Thymus (tissue), 11 donors: ENCODE results near the gene MFF. TPM values are rescaled to one million over a fixed set of nuclear protein-coding genes. Genes with fewer than 3 reads are reported as not detected.

Experiments
- DNase-seq, 9 donors: peaks; one replicate each; pipeline ENCODE4 v3.0.0-alpha.2; 2013; ENCODE audit warnings: low spot score in 9 of 9, low read depth in 6 of 9, missing footprints in 1 of 9
- H3K27ac ChIP-seq, 2 donors: one replicate each; pipeline ENCODE4 v1.5.1; 2013; ENCODE audit warnings: control low read depth in 1 of 2, low read depth in 1 of 2, low read length in 1 of 2, mild to moderate bottlenecking in 1 of 2, moderate library complexity in 1 of 2
- H3K27me3 ChIP-seq, 2 donors: one replicate each; pipeline ENCODE4 v1.5.1; 2013; ENCODE audit warnings: low read length in 1 of 2; ENCODE audit not compliant: control insufficient read depth in 2 of 2, insufficient read depth in 1 of 2
- H3K36me3 ChIP-seq, 2 donors: one replicate each; pipeline ENCODE4 v1.5.1; 2013; ENCODE audit warnings: low read length in 1 of 2, mild to moderate bottlenecking in 1 of 2, moderate library complexity in 1 of 2; ENCODE audit not compliant: control insufficient read depth in 2 of 2, insufficient read depth in 2 of 2
- H3K4me1 ChIP-seq, 2 donors: one replicate each; pipeline ENCODE4 v1.5.1; 2013; ENCODE audit warnings: low read length in 2 of 2; ENCODE audit not compliant: control insufficient read depth in 2 of 2, insufficient read depth in 2 of 2
- H3K4me3 ChIP-seq, 2 donors: one replicate each; pipeline ENCODE4 v1.5.1; 2013; ENCODE audit warnings: low read length in 2 of 2, control low read depth in 1 of 2, mild to moderate bottlenecking in 1 of 2
- H3K9me3 ChIP-seq, 2 donors: one replicate each; pipeline ENCODE4 v1.5.1; 2013; ENCODE audit warnings: low read length in 1 of 2, mild to moderate bottlenecking in 1 of 2; ENCODE audit not compliant: control insufficient read depth in 2 of 2, insufficient read depth in 1 of 2
- WGBS: extraction: QIAGEN DNeasy Blood & Tissue Kit; methylation state at CpG from one replicate; pipeline ENCODE4 v1.1.7; 2013; 5-methylcytosine and 5-hydroxymethylcytosine counted together
- polyA plus RNA-seq: library from polyadenylated mRNA; stranded (reverse); fragments of 200-250 nt; gene quantifications from one replicate; pipeline ENCODE4 v1.2.3, GENCODE V29; 2013
- total RNA-seq: library from RNA; stranded (reverse); fragments of 120-200 nt; gene quantifications from one replicate; pipeline ENCODE4 v1.2.4, GENCODE V29; 2013
- donor health status: healthy.

The MFF gene
- total and polyA plus RNA-seq, 2 donors, result 92.5 to 118 TPM

DNA sequence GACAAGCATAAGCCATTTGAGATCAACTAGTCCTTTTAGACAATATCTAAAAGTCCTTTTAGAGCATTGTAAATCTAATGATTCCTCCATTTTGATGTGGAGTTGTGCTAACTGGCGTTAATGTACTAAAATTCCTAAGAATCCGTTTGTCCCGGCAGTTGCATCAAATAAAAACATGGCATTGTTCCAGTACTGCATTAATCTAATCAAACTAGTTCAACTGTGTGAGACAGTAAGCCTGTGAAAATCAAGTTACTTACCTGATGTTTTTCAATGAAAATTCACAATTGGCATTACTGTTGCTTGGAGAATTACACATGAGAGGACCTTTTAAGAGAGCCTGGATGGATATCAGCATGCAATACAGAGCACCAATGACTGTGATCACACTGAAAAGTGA is 40.8 kb downstream of the MFF start:
- H3K4me3 ChIP-seq, result no peak overlapping the region
- H3K36me3 ChIP-seq, result peaks cover 0 to 4% of the 10 kb centered on the region in 2 donors
- WGBS, result 94% methylated on average over 3 of the region's 3 CpGs
- no peaks in the 10 kb centered on the region for H3K9me3 ChIP-seq
- no peak overlapping the region for H3K27ac ChIP-seq
- no peak for DNase-seq
- no peaks in the 10 kb centered on the region for H3K27me3 ChIP-seq
- no peaks in the 10 kb centered on the region for H3K4me1 ChIP-seq

DNA sequence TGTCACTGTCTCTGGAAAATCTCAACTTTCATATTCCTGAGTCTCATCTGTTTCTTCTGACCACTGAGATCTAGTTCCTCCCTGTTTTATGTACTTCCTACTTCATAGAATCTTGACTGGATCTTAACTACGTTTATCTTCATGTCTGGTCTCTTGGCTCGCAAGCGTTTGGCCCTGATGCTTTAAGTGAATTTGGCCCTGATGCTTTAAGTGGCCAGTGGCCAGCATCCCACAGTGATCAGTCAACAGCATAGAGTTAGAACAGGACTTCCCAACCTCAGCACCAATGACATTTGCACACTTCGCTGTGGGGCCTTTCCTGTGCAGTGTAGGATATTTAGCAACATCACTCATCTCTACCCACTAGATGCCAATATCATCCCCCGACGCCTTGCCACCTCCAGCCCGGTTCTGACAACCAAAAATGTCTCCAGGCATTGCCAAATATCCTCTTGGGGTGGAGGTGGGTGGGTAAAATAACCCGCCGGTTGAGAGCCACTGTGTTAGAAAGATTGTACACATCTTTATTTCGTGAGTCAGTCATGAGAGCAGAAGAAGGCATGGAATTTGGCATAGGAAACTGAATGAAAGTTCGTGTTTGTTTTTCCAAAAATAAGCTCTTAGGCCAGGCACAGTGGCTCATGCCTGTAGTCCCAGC is 41.8 kb downstream of the MFF start:
- WGBS, result 95% methylated on average over 11 of the region's 11 CpGs
- H3K4me1 ChIP-seq, result no peaks in the 10 kb centered on the region
- no peaks in the 10 kb centered on the region for H3K9me3 ChIP-seq
- H3K4me3 ChIP-seq, result no peak overlapping the region
- no peak overlapping the region for H3K27ac ChIP-seq
- H3K27me3 ChIP-seq, result no peaks in the 10 kb centered on the region
- H3K36me3 ChIP-seq, result no peaks in the 10 kb centered on the region
- no peak for DNase-seq

- Histone ChIP-seq H3K27ac (no peak overlapping the region), H3K4me1 (no peaks in the 10 kb centered on the region), H3K36me3 (no peaks in the 10 kb centered on the region), H3K9me3 (no peaks in the 10 kb centered on the region), H3K4me3 (no peak overlapping the region), H3K27me3 (no peaks in the 10 kb centered on the region)
- no peak for DNase-seq
- 97% methylated on average over 3 of the region's 3 CpGs for WGBS
Measured at GRCh38 chr2:227367427-227367795, 42.4 kb downstream of the MFF start.

DNA sequence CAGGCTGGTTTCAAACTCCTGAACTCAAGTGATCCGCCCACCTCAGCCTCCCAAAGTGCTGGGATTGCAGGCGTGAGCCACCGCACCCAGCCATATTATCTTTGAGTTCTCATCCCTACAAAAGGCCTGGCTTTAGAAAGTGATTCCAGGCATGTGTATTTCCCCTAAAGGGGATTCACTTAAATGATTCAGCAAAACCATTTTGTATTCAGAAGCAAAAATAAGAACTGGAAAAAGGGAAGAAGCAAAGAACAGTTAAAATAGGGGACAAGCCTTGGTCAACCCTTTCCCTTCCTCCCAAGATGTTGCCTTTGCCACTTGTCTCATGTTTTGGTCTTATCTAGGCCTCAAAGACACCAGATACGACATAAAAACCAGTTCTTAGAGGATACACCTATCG is 43.5 kb downstream of the MFF start:
- no peaks in the 10 kb centered on the region for H3K36me3 ChIP-seq
- no peaks in the 10 kb centered on the region for H3K9me3 ChIP-seq
- H3K4me1 ChIP-seq, result no peaks in the 10 kb centered on the region
- 91% methylated on average over 5 of the region's 5 CpGs for WGBS
- H3K27me3 ChIP-seq, result no peaks in the 10 kb centered on the region
- no peak for DNase-seq
- H3K27ac ChIP-seq, result no peak overlapping the region
- H3K4me3 ChIP-seq, result no peak overlapping the region

DNA sequence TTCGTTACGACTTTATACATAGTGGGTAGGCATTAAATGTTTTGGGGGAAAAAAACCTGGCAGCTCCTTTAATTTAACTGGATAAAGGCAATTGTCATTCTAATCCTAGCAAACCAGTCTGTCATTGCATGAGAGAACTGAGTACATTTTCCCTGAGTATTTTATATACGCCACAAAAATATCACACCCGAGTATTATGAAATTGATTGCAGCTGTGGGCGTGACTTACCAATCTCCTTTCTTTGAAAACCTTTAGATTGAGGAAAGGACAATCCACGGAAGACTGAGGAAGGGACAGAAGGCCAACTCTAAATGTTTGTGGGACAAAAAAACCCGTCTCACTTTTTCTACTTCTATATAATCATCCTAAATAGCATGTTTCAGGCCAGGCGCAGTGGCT is 45.0 kb downstream of the MFF start:
- H3K36me3 ChIP-seq, result no peaks in the 10 kb centered on the region
- DNase-seq, result no peak
- no peak overlapping the region for H3K27ac ChIP-seq
- H3K4me1 ChIP-seq, result no peaks in the 10 kb centered on the region
- H3K4me3 ChIP-seq, result no peak overlapping the region
- no peaks in the 10 kb centered on the region for H3K9me3 ChIP-seq
- 97% methylated on average over 8 of the region's 8 CpGs for WGBS
- H3K27me3 ChIP-seq, result no peaks in the 10 kb centered on the region

DNA sequence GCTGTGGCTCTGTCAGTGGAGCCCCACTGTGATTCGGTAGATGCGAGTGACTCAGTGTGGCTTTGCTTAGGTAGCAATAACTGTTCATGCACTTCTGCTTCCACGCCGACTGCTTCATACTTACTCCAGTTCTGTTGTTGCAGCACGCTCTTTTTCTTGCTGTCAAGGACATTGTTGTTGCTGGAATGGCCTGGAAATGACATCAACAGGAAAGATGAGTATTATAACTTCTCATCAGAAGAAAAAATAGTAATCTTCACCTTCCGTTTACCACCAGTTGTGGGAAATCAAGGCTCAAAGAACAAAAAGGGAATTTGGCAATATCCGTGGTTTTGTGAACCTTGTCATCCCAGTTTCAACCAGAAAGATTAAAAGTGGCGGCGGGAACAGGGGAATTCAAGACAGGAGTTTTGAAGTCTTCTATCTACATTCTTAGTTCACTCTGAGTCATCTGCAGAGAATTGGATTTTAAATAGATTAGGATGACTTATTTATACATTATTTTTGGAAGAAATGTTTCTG is 45.8 kb downstream of the MFF start:
- no peak overlapping the region for H3K27ac ChIP-seq
- no peaks in the 10 kb centered on the region for H3K9me3 ChIP-seq
- H3K27me3 ChIP-seq, result no peaks in the 10 kb centered on the region
- DNase-seq, result no peak
- H3K4me3 ChIP-seq, result no peak overlapping the region
- 92% methylated on average over 9 of the region's 9 CpGs for WGBS
- no peaks in the 10 kb centered on the region for H3K36me3 ChIP-seq
- H3K4me1 ChIP-seq, result no peaks in the 10 kb centered on the region

- H3K4me3 ChIP-seq, result no peak overlapping the region
- no peaks in the 10 kb centered on the region for H3K36me3 ChIP-seq
- no peaks in the 10 kb centered on the region for H3K9me3 ChIP-seq
- H3K27me3 ChIP-seq, result no peaks in the 10 kb centered on the region
- no peak overlapping the region for H3K27ac ChIP-seq
- no peak for DNase-seq
- WGBS, result 94% methylated on average over 10 of the region's 10 CpGs
- no peaks in the 10 kb centered on the region for H3K4me1 ChIP-seq
Measured at GRCh38 chr2:227373389-227373788, 48.3 kb downstream of the MFF start.

- no peaks in the 10 kb centered on the region for H3K4me1 ChIP-seq
- H3K36me3 ChIP-seq, result no peaks in the 10 kb centered on the region
- no peaks in the 10 kb centered on the region for H3K27me3 ChIP-seq
- H3K4me3 ChIP-seq, result no peak overlapping the region
- no peaks in the 10 kb centered on the region for H3K9me3 ChIP-seq
- no peak overlapping the region for H3K27ac ChIP-seq
- 61% methylated on average over 6 of the region's 6 CpGs for WGBS
- DNase-seq, result peak in 2 of 9 donors; percentile 8 to 35
Measured at GRCh38 chr2:227374158-227374557, 49.1 kb downstream of the MFF start.

DNA sequence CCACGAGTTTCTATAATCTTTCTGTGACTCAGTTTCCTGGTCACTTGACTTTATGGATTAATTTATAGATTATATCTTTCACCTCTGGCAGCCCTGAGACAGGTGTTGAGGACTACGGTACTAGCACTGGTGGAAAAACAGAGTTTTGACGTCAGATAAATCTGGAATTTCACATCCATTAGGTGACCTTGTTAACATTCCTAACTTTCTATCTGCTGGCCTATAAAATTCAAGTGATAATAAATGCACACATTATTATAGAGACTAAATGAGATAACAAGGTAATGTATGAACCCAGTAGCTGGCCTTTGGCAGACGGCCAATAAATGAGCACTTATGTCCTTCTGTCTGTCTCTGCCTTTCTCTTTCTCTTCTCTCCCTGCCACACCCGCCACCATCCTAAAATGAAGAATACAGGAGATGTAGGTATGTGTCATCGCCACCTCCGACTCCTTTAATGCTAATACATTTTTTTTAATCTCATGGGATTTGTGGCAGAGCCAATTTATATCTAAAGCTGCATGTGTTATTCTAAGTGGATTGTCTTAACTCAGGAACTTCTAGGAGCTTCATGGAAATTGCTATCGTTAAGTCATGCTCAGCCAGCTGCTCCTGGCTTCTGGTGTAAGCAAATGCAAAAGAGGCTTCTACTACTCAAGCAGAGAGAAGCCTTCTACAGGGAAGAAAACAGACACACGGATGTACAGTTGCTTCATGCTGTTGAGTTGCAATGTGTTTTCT is 51.8 kb downstream of the MFF start:
- no peaks in the 10 kb centered on the region for H3K36me3 ChIP-seq
- no peak for DNase-seq
- H3K9me3 ChIP-seq, result no peaks in the 10 kb centered on the region
- no peak overlapping the region for H3K4me3 ChIP-seq
- no peaks in the 10 kb centered on the region for H3K4me1 ChIP-seq
- no peaks in the 10 kb centered on the region for H3K27me3 ChIP-seq
- H3K27ac ChIP-seq, result no peak overlapping the region
- 95% methylated on average over 9 of the region's 9 CpGs for WGBS
